IMR-90 (cell line): ENCODE data around the gene PPP1R16B.

ENCODE experiments used
- BHLHE40 ChIP-seq: fragments of 150-350 bp; IDR thresholded peaks from 2 replicates; pipeline ENCODE4 v1.6.1; 2016; ENCODE audit warnings: mild to moderate bottlenecking, low read depth, low read length
- CHD1 ChIP-seq: IDR thresholded peaks from 2 replicates; pipeline ENCODE4 v1.6.1; 2012; ENCODE audit warnings: low read depth, low read length, improper control_type of control experiment
- CTCF ChIP-seq: conservative IDR thresholded peaks from 2 replicates; pipeline ENCODE4 v1.5.1; 2012; ENCODE audit warnings: mild to moderate bottlenecking, low read depth, low read length, improper control_type of control experiment
- MXI1 ChIP-seq: IDR thresholded peaks from 2 replicates; pipeline ENCODE4 v1.6.1; 2012; ENCODE audit warnings: low read depth, mild to moderate bottlenecking, low read length, moderate library complexity, borderline replicate concordance
- POLR2A ChIP-seq: IDR thresholded peaks from 2 replicates; pipeline ENCODE4 v1.6.1; 2012; ENCODE audit warnings: mild to moderate bottlenecking, low read depth, low read length
- RAD21 ChIP-seq: IDR thresholded peaks from 2 replicates; pipeline ENCODE4 v1.6.1; 2012; ENCODE audit warnings: low read length, improper control_type of control experiment
- RFX5 ChIP-seq: IDR thresholded peaks from 2 replicates; pipeline ENCODE4 v1.8.0; 2012; ENCODE audit warnings: low read depth, mild to moderate bottlenecking, low read length, moderate library complexity
- SMC3 ChIP-seq: fragments of 150-350 bp; IDR thresholded peaks from 2 replicates; pipeline ENCODE4 v1.6.1; 2016; ENCODE audit warnings: low read depth, mild to moderate bottlenecking, antibody characterized with exemption, low read length, moderate library complexity

- TF ChIP-seq RFX5, result no peak
- no peak for TF ChIP-seq CHD1
- no peak for TF ChIP-seq BHLHE40
- TF ChIP-seq CTCF, result no peak
- TF ChIP-seq POLR2A, result no peak
- TF ChIP-seq RAD21, result no peak
- no peak for TF ChIP-seq MXI1
- TF ChIP-seq SMC3, result no peak
Observed at GRCh38 chr20:38864662-38865061, 59.2 kb downstream of the PPP1R16B start.
